ENCODE data around the gene PDE4D. TPM values are rescaled to one million over a fixed set of nuclear protein-coding genes. Genes with fewer than 3 reads are reported as not detected.

PDE4D gene
- total RNA-seq, 1 donor from 2014 or later = 14.2 TPM

DNA sequence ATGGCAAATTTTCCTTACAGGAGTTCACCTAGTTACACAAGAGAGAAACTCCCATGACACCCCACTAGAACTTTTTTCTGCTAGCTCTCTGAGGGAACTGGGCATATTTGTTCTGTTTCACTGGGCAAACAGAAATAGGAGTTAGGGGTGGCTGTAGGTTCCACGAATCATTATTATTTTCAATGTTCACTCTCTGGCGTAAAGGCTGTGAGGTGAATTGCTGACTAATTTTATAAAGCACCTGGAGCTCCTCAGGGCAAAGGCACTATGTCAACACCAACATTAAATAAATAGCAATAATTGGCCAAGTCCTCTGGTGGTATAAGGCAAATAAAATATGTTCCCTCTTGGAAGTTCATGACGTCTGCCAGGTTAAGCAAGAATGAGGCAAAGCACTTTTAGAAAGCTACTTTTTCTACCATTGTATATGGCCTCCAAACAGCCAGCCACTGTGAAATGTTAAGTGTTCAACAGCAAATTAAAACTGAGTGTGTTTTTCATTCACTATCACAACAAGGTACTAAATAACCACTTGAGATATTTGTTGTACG is 344.6 kb downstream of the PDE4D start:
- Histone ChIP-seq H3K4me3 (ENCODE audit: insufficient read depth, low read depth, low read length) (no peak overlapping the region), H3K27ac (ENCODE audit: low read depth, low read length) (no peak overlapping the region), H4K20me1 (ENCODE audit: insufficient read depth, low read length) (no peaks in the 10 kb centered on the region), H3K9me3 (ENCODE audit: insufficient read depth, low read depth, low read length) (no peaks in the 10 kb centered on the region), H3K9ac (ENCODE audit: low read length) (no peak overlapping the region), H2AFZ (ENCODE audit: low read depth, low read length) (no peak overlapping the region), H3K27me3 (ENCODE audit: insufficient read depth, low read length) (no peaks in the 10 kb centered on the region), H3K36me3 (ENCODE audit: insufficient read depth, low read length) (no peaks in the 10 kb centered on the region), H3K4me2 (ENCODE audit: low read length) (no peak overlapping the region), H3K4me1 (ENCODE audit: insufficient read depth, low read length) (no peaks in the 10 kb centered on the region), H3K79me2 (ENCODE audit: insufficient read depth, low read length) (no peaks in the 10 kb centered on the region)
- Mint-ChIP-seq H3K27ac (ENCODE audit: unreplicated experiment) (no peak overlapping the region), H3K36me3 (ENCODE audit: low read depth, unreplicated experiment) (no peaks in the 10 kb centered on the region), H3K4me1 (ENCODE audit: low read depth, unreplicated experiment) (peaks cover 13% of the 10 kb centered on the region), H3K27me3 (ENCODE audit: low read depth, unreplicated experiment) (no peaks in the 10 kb centered on the region), H3K4me3 (ENCODE audit: unreplicated experiment) (no peak overlapping the region), H3K9me3 (ENCODE audit: unreplicated experiment) (no peaks in the 10 kb centered on the region)
- DNase-seq (ENCODE audit: low read depth) (no peak), FAIRE-seq (no peak)
- no peak for TF ChIP-seq EZH2 (IDR thresholded peaks at IDR 0.05; ENCODE audit: insufficient read depth, low read length)
- TF ChIP-seq, protein P1, sequence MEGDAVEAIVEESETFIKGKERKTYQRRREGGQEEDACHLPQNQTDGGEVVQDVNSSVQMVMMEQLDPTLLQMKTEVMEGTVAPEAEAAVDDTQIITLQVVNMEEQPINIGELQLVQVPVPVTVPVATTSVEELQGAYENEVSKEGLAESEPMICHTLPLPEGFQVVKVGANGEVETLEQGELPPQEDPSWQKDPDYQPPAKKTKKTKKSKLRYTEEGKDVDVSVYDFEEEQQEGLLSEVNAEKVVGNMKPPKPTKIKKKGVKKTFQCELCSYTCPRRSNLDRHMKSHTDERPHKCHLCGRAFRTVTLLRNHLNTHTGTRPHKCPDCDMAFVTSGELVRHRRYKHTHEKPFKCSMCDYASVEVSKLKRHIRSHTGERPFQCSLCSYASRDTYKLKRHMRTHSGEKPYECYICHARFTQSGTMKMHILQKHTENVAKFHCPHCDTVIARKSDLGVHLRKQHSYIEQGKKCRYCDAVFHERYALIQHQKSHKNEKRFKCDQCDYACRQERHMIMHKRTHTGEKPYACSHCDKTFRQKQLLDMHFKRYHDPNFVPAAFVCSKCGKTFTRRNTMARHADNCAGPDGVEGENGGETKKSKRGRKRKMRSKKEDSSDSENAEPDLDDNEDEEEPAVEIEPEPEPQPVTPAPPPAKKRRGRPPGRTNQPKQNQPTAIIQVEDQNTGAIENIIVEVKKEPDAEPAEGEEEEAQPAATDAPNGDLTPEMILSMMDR (IDR thresholded peaks at IDR 0.05; ENCODE audit: insufficient read depth, low read depth, low read length) = no peak

DNA sequence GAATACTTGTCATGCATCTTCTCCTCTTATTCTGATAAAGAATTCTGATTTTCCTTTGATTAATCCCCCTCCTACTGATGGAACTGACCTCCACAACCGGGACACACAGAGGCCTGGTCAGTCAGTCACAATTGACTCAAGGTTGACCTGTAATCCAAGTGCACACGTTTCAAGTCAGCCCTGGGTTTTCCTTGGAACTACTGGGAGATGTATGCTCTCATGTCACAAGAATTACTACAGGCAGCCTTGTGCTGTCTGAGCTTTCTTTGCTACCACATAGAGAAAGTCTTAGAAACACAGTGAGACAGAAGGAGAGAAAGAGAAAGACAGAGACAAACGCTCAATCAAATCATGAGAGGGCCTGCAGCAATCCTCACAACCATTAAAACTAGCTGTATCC is 345.8 kb downstream of the PDE4D start:
- no peak overlapping the region for H2AFZ ChIP-seq (ENCODE audit: low read depth, low read length)

DNA sequence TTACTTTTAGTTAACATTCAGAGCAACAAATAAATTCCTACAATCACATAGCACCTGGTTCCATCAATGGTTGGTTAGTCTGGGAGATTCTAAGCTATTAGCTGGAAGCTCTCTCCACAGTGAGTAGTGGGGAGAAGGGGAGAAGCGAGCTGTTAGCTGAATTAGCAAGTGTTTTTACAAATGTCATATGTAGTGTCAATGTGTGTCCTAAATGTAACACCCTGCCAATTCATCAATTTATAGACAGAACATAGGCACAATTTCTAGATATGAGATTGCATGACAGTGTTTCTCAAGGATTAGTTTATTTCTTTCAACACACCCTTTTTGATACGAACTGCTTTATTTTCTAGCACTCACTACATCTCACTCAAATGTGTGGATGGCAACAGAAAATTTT is 349.0 kb downstream of the PDE4D start:
- H3K9me3 ChIP-seq (ENCODE audit: insufficient read depth, low read depth, low read length) = no peaks in the 10 kb centered on the region
- H3K4me3 ChIP-seq (ENCODE audit: insufficient read depth, low read depth, low read length) = no peak overlapping the region
- Mint-ChIP-seq H3K36me3 (ENCODE audit: low read depth, unreplicated experiment) (no peaks in the 10 kb centered on the region), H3K27me3 (ENCODE audit: low read depth, unreplicated experiment) (no peaks in the 10 kb centered on the region), H3K9me3 (ENCODE audit: unreplicated experiment) (no peaks in the 10 kb centered on the region), H3K4me3 (ENCODE audit: unreplicated experiment) (no peak overlapping the region), H3K4me1 (ENCODE audit: low read depth, unreplicated experiment) (peaks cover 16% of the 10 kb centered on the region), H3K27ac (ENCODE audit: unreplicated experiment) (no peak overlapping the region)
- H3K27ac ChIP-seq (ENCODE audit: low read depth, low read length) = no peak overlapping the region
- no peak overlapping the region for H3K4me2 ChIP-seq (ENCODE audit: low read length)
- H3K27me3 ChIP-seq (ENCODE audit: insufficient read depth, low read length) = no peaks in the 10 kb centered on the region
- no peaks in the 10 kb centered on the region for H3K36me3 ChIP-seq (ENCODE audit: insufficient read depth, low read length)
- DNase-seq (ENCODE audit: low read depth) (no peak), FAIRE-seq (no peak)
- H2AFZ ChIP-seq (ENCODE audit: low read depth, low read length) = no peak overlapping the region
- TF ChIP-seq, protein P1 (IDR thresholded peaks at IDR 0.05; ENCODE audit: insufficient read depth, low read depth, low read length) = no peak
- no peak for TF ChIP-seq EZH2 (IDR thresholded peaks at IDR 0.05; ENCODE audit: insufficient read depth, low read length)
- H3K79me2 ChIP-seq (ENCODE audit: insufficient read depth, low read length) = no peaks in the 10 kb centered on the region
- no peaks in the 10 kb centered on the region for H4K20me1 ChIP-seq (ENCODE audit: insufficient read depth, low read length)
- H3K4me1 ChIP-seq (ENCODE audit: insufficient read depth, low read length) = no peaks in the 10 kb centered on the region
- no peak overlapping the region for H3K9ac ChIP-seq (ENCODE audit: low read length)

More for the DNA sequence above, 345.8 kb downstream of the PDE4D start:
- Mint-ChIP-seq H3K27me3 (ENCODE audit: low read depth, unreplicated experiment) (no peaks in the 10 kb centered on the region), H3K27ac (ENCODE audit: unreplicated experiment) (peak overlapping the region; percentile 22), H3K4me1 (ENCODE audit: low read depth, unreplicated experiment) (peaks cover 14% of the 10 kb centered on the region), H3K36me3 (ENCODE audit: low read depth, unreplicated experiment) (no peaks in the 10 kb centered on the region), H3K4me3 (ENCODE audit: unreplicated experiment) (no peak overlapping the region), H3K9me3 (ENCODE audit: unreplicated experiment) (no peaks in the 10 kb centered on the region)
- Histone ChIP-seq H3K79me2 (ENCODE audit: insufficient read depth, low read length) (no peaks in the 10 kb centered on the region), H3K4me3 (ENCODE audit: insufficient read depth, low read depth, low read length) (no peak overlapping the region), H3K27ac (ENCODE audit: low read depth, low read length) (no peak overlapping the region), H3K36me3 (ENCODE audit: insufficient read depth, low read length) (no peaks in the 10 kb centered on the region), H3K9ac (ENCODE audit: low read length) (no peak overlapping the region), H4K20me1 (ENCODE audit: insufficient read depth, low read length) (no peaks in the 10 kb centered on the region), H3K4me1 (ENCODE audit: insufficient read depth, low read length) (no peaks in the 10 kb centered on the region), H3K4me2 (ENCODE audit: low read length) (no peak overlapping the region), H3K27me3 (ENCODE audit: insufficient read depth, low read length) (no peaks in the 10 kb centered on the region), H3K9me3 (ENCODE audit: insufficient read depth, low read depth, low read length) (no peaks in the 10 kb centered on the region)
- FAIRE-seq = no peak
- no peak for TF ChIP-seq EZH2 (IDR thresholded peaks at IDR 0.05; ENCODE audit: insufficient read depth, low read length)
- TF ChIP-seq, protein P1 (IDR thresholded peaks at IDR 0.05; ENCODE audit: insufficient read depth, low read depth, low read length) = no peak
- DNase-seq (ENCODE audit: low read depth) = no peak

Measured in astrocyte (in vitro differentiated cells and primary cell).